Tibial nerve (tissue), 3 donors: ENCODE data around the gene ATXN7L1.

Experiments used
- CTCF ChIP-seq, 5 experiments: fragments of 200-600 bp in 3 of 5; fragments of 450-650 bp in 2 of 5; sonication (generic) in 3 of 5; IDR thresholded peaks; one replicate each; pipeline ENCODE4 v1.5.1; 2016 to 2019; ENCODE audit warnings: antibody characterized with exemption in 5 of 5, mild to moderate bottlenecking in 3 of 5, moderate library complexity in 2 of 5
- POLR2A ChIP-seq, 2 donors: fragments of 450-650 bp; IDR thresholded peaks; one replicate each; pipeline ENCODE4 v1.6.1; 2017; ENCODE audit warnings: antibody characterized with exemption in 2 of 2, mild to moderate bottlenecking in 2 of 2, moderate library complexity in 2 of 2

GRCh38 chr7:105860793-105861192 is 15.6 kb downstream of the ATXN7L1 start:
- no peak for TF ChIP-seq CTCF (IDR thresholded peaks at IDR 0.05)
- TF ChIP-seq POLR2A (IDR thresholded peaks at IDR 0.05), result no peak
